ENCODE results near the gene LUC7L3.
"Not testable (repeated sequence)": the region's sequence is repeated elsewhere in the genome, so short reads cannot be mapped to it uniquely, and the experiment has no call there.

The LUC7L3 gene

DNA sequence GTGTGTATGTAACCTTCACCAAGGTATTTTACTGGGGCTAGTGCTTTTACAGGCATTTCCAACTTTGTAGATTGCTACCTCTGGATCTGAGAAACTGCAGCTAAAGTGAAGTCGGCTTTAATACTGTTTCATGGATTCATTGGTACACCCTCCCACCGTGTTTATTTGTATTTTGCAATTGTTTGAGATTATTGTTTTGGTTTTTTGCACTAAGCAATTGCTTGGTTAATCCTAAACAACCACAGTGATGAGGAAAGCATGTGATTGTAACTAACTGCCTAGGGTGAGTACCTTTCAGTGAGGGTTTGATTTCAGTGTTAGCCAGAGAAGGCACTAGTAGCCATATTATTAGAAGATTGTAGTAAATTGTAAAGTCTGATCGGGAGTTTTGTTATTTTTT, 3.3 kb downstream of the LUC7L3 start:
- Mint-ChIP-seq H3K36me3 (ENCODE audit: low read depth) (peaks cover 3% of the 10 kb centered on the region), H3K27me3 (ENCODE audit: low read depth) (no peaks in the 10 kb centered on the region), H3K4me3 (peak overlapping the region; percentile 72 to 96 (median 96)), H3K9me3 (no peaks in the 10 kb centered on the region), H3K27ac (peak overlapping the region; percentile 16 to 51 (median 50)), H3K4me1 (peaks cover 32% of the 10 kb centered on the region)
- TF ChIP-seq, protein P1, sequence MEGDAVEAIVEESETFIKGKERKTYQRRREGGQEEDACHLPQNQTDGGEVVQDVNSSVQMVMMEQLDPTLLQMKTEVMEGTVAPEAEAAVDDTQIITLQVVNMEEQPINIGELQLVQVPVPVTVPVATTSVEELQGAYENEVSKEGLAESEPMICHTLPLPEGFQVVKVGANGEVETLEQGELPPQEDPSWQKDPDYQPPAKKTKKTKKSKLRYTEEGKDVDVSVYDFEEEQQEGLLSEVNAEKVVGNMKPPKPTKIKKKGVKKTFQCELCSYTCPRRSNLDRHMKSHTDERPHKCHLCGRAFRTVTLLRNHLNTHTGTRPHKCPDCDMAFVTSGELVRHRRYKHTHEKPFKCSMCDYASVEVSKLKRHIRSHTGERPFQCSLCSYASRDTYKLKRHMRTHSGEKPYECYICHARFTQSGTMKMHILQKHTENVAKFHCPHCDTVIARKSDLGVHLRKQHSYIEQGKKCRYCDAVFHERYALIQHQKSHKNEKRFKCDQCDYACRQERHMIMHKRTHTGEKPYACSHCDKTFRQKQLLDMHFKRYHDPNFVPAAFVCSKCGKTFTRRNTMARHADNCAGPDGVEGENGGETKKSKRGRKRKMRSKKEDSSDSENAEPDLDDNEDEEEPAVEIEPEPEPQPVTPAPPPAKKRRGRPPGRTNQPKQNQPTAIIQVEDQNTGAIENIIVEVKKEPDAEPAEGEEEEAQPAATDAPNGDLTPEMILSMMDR (IDR thresholded peaks at IDR 0.05; ENCODE audit: unreplicated experiment in 3 of 3) = no peak

DNA sequence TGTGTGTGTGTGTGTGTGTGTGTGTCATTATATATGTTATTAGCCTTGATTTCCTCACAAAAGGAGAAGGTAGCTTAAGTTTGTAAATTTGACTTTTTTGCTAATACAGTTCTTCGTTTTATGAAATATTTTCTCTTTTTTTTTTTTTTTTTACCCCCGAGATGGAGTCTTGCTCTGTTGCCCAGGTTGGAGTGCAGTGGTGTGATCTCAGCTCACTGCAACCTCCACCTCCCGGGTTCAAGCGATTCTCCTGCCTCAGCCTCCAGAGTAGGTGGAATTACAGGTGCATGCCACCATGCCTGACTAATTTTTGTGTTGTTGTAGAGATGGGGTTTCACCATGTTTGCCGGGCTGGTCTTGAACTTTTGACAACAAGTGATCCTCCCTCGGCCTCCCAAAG, 5.2 kb downstream of the LUC7L3 start:
- H3K27me3 Mint-ChIP-seq (ENCODE audit: low read depth); H3K36me3 Mint-ChIP-seq (ENCODE audit: low read depth); H3K27ac Mint-ChIP-seq; H3K4me3 Mint-ChIP-seq; H3K9me3 Mint-ChIP-seq: not testable (repeated sequence)
- peaks cover 33% of the 10 kb centered on the region for H3K4me1 Mint-ChIP-seq

DNA sequence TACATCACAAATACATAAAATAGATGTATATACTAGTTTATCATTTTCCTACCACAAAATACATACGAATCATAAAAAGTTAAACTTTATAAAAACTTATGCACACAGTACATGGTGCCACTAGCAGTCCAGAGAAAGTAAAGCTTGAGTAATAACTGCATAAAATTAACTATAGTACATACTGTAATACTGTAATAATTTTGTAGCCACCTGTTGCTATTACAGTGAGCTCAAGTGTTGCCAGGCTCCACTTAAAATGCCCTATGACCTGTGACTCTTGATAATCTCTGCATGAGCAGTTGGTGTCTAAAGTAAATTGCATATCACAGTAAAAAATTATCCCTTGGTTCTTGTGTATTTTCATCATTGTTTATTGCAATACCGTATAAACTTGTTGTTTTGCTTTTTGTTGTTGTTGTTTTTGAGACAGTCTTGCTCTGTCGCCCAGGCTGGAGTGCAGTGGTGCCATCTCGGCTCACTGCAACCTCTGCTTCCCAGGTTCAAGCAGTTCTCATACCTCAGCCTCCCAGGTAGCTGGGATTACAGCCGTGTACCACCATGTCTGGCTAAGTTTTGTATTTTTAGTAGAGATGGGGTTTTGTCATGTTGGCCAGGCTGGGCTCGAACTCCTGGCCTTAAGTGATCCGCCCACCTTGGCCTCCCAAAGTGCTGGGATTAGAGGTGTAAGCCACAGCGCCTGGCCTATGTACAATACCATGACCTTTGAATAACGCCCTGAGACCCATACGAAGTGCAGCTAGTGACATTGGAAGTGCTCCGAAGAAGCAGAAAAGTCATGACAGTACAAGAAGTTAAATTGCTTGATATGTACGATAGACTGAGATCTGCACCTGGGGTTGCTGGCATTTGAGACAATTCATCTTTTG, 6.6 kb downstream of the LUC7L3 start:
- Mint-ChIP-seq H3K36me3 (ENCODE audit: low read depth) (peaks cover 3% of the 10 kb centered on the region), H3K27ac (peak overlapping the region in 1 of 3 experiments; percentile 57), H3K4me3 (no peak overlapping the region), H3K27me3 (ENCODE audit: low read depth) (no peaks in the 10 kb centered on the region), H3K4me1 (peaks cover 32% of the 10 kb centered on the region), H3K9me3 (no peaks in the 10 kb centered on the region)
- TF ChIP-seq, protein P1 (IDR thresholded peaks at IDR 0.05; ENCODE audit: unreplicated experiment in 3 of 3) = no peak

DNA sequence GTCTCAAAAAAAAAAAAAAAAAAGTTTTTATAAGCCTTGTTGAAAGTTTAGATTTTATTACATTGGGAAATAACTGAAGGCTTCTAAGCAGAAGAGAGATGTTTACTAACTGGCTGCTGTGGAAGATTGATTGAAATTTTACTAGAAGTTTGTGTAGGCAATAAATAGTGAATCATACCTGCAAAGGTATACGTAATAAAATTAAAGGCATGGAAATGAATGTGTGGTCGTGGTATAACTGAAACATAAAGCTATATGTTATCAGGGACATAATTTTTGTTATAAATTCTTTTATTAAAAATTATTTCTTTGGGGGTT, 8.7 kb downstream of the LUC7L3 start:
- TF ChIP-seq, protein P1 (IDR thresholded peaks at IDR 0.05; ENCODE audit: unreplicated experiment in 3 of 3) = no peak
- Mint-ChIP-seq H3K27ac (no peak overlapping the region), H3K4me1 (peaks cover 24% of the 10 kb centered on the region), H3K9me3 (no peaks in the 10 kb centered on the region), H3K4me3 (no peak overlapping the region), H3K27me3 (ENCODE audit: low read depth) (no peaks in the 10 kb centered on the region), H3K36me3 (ENCODE audit: low read depth) (no peaks in the 10 kb centered on the region)

DNA sequence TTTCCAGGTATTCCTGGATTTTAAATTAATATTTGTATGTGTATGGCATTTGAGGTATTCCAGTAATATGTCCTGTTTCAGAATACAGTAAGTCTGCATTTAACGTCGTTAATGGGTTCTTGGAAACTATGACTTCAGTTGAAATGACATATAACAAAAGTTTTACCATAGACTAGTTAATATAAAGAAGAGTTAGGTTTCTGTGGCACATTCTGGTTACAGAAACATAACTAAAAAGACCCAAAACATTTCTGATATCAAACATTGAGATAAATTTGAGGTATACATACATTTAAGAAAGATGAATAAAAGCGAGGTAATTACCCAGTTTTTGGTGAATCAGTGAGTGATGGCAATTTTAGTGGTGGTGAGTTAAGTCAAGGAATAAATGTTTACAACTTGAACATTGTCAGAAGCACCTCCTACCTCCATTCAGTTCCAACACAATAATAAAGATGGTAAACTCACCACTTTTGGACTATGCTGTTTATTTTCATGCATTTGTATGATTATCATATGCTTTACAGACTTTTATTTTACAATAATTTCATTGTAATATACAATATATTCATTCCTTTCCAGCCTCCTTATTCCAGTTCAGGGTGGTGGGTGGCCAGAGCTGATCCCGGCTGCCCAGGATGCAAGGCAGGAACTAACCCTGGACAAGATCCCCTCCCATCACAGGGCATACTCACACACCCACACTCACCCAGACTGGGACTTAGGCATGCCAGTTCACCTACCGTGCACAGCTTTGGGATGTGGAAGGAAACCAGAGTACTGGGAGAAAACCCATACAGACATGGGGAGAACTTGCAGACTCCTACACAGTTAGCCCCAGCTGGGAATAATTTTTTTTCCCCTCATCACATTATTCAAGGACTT, 9.7 kb downstream of the LUC7L3 start:
- Mint-ChIP-seq H3K4me1 (peaks cover 23% of the 10 kb centered on the region), H3K27me3 (ENCODE audit: low read depth) (no peaks in the 10 kb centered on the region), H3K36me3 (ENCODE audit: low read depth) (no peaks in the 10 kb centered on the region), H3K4me3 (no peak overlapping the region), H3K9me3 (no peaks in the 10 kb centered on the region), H3K27ac (peak overlapping the region in 1 of 3 experiments; percentile 27)
- TF ChIP-seq, protein P1 (IDR thresholded peaks at IDR 0.05; ENCODE audit: unreplicated experiment in 3 of 3) = no peak

All from nephron (organoid).